ENCODE data around the gene EYA4. TPM values are rescaled to one million over a fixed set of nuclear protein-coding genes. Genes with fewer than 3 reads are reported as not detected.

The EYA4 gene
- total RNA-seq, 2 experiments from 2014 or later: not detected

DNA sequence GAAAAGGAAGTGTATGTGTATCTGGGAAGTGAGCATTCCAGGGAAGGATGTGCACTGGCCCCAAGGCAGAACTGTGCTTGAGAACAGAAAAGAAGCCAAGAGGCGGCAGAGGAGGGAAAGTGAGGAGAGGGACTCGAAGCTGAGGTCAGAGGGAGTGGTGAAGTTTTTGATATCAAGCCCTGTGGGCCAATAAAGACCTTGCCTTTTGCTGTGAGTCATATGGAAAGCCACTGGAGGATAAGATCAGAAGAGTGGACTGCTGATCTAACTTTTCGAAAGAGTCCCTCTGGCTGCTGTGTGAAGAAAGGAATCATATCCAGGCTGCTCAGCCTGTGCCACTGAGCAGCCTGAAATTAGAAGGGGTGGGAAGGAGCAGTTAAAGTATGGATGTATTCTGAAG lies 99.4 kb downstream of the EYA4 start:
- ChIA-PET CTCF (no interaction called here), POLR2A (no interaction called here)

- CTCF ChIA-PET: no interaction called here
- POLR2A ChIA-PET: no interaction called here
These were observed 100.5 kb downstream of the EYA4 start for GRCh38 chr6:133341607-133342158.

GRCh38 chr6:133343220-133343619 lies 102.1 kb downstream of the EYA4 start:
- POLR2A ChIA-PET: no interaction called here
- CTCF ChIA-PET: no interaction called here

DNA sequence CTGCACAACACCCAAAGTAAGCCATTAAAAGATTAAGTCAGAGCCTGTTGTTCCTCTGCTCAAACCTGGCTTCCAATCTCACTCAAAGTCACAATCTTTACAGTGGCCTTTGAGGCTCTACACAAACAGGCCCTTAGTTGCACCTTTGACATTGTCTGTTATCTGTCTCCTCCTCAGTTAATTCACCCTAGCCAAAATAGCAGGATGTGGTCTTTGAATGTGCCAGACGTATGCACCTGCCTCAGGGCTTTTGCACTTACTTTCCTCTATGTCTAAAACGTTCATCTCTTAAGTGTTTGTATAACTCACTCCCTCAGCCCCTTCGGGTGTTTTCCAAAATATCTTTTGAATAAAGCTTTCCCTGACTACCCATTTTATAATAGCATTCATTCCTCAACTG lies 107.7 kb downstream of the EYA4 start:
- POLR2A ChIA-PET: no interaction called here
- CTCF ChIA-PET: no interaction called here

- ChIA-PET POLR2A (no interaction called here), CTCF (no interaction called here)
These were observed 109.8 kb downstream of the EYA4 start for GRCh38 chr6:133350928-133351327.

GRCh38 chr6:133352046-133352445 lies 110.9 kb downstream of the EYA4 start:
- ChIA-PET POLR2A (no interaction called here), CTCF (no interaction called here)

GRCh38 chr6:133353061-133353460 lies 111.9 kb downstream of the EYA4 start:
- ChIA-PET CTCF (no interaction called here), POLR2A (no interaction called here)

DNA sequence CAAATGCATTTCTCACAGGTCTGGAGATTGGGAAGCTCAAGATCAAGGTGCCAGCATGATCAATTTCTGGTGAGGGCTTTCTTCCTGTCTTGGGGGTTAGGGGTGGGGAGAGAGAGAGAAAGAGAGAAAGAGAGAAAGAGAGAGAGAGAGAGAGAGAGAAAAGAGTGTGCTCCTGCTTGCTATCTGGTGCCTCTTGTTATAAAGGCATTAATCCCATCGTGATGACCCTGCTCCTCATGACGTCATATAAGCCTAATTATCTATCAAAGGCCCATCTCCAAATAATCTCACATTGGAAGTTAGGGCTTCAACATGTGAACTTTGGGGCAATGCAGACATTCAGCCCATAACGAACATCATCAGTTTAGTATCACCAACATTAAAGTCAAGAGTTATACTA lies 114.8 kb downstream of the EYA4 start:
- ChIA-PET POLR2A (no interaction called here), CTCF (no interaction called here)

- POLR2A ChIA-PET: no interaction called here
These were observed 117.5 kb downstream of the EYA4 start for GRCh38 chr6:133358574-133359150.

GRCh38 chr6:133359256-133359655 lies 118.1 kb downstream of the EYA4 start:
- ChIA-PET CTCF (no interaction called here), POLR2A (no interaction called here)

More at GRCh38 chr6:133358574-133359150, 117.5 kb downstream of the EYA4 start:
- CTCF ChIA-PET: no interaction called here

- CTCF ChIA-PET: no interaction called here
These were observed 118.6 kb downstream of the EYA4 start for GRCh38 chr6:133359760-133360159.

DNA sequence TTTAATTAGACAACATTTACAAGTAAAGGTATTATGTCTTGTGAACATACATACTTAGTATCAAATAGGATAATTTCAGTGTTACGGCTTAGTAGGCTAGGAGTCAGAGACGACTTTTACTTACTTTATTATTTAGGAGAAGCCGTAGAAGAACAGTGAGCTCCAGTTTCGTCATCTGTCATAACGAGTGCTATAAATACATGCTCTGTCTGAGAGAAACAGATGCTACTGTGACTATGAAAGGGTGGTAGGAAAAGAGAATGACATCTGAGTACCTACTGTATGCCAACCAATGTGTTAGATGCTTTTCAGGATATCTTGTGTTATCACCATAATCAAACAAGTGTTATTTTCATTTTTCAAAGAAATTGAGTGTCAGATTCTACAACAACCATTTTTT lies 119.0 kb downstream of the EYA4 start:
- CTCF ChIA-PET: no interaction called here
- POLR2A ChIA-PET: no interaction called here

More at GRCh38 chr6:133359760-133360159, 118.6 kb downstream of the EYA4 start:
- POLR2A ChIA-PET: no interaction called here

GRCh38 chr6:133362813-133363212 lies 121.7 kb downstream of the EYA4 start:
- ChIA-PET POLR2A (no interaction called here), CTCF (interaction anchor here (0.6 kb wide), 1 partner anchor 23 kb away, joined by 4 read pairs; no protein-coding TSS in a partner anchor)

- CTCF ChIA-PET: no interaction called here
- POLR2A ChIA-PET: no interaction called here
These were observed 127.5 kb downstream of the EYA4 start for GRCh38 chr6:133368664-133369063.

- ChIA-PET CTCF (no interaction called here), POLR2A (no interaction called here)
These were observed 128.7 kb downstream of the EYA4 start for GRCh38 chr6:133369773-133370272.

- ChIA-PET CTCF (no interaction called here), POLR2A (no interaction called here)
These were observed 135.6 kb downstream of the EYA4 start for GRCh38 chr6:133376743-133377142.

DNA sequence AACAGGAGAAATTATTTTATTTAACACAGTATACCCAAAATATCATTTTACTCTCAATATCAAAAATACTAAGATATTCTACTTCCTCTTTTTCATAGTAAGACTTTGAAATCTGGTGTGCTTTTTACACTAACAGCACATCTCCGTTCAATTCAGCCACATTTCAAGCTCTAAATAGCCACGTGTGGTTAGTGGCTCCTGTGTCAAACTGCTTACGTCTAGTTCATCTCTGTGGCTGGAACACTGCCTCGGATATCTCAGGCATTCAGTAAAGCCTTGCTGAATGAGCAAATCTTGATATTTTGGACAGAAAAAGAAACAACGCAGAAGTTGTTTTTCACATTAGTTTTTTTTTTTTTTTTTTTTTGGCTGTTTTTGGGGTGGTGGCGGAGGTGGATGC lies 136.1 kb downstream of the EYA4 start:
- ChIA-PET POLR2A (no interaction called here), CTCF (no interaction called here)

- POLR2A ChIA-PET: no interaction called here
- CTCF ChIA-PET: no interaction called here
These were observed 138.9 kb downstream of the EYA4 start for GRCh38 chr6:133380047-133380446.

DNA sequence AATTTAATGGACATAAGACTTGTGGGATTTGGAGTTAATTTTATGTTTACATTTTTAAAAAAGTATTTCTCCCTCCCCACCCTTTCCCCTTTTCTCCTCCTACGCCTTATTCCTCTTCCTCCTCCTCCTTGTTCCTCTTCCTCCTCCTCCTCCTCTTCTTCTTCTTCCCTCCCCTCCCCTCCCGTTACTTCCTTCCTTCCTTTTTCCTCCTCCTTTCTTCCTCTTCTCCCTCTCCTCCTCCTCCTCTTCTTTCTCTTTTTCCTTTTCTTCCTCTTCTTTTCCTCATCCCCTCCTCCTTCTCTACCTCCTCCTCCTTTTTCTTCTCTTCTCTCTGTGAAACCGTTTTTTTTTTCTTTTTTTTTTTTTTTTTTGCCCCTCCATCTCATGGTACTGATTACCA lies 139.6 kb downstream of the EYA4 start:
- POLR2A ChIA-PET: no interaction called here
- CTCF ChIA-PET: no interaction called here

DNA sequence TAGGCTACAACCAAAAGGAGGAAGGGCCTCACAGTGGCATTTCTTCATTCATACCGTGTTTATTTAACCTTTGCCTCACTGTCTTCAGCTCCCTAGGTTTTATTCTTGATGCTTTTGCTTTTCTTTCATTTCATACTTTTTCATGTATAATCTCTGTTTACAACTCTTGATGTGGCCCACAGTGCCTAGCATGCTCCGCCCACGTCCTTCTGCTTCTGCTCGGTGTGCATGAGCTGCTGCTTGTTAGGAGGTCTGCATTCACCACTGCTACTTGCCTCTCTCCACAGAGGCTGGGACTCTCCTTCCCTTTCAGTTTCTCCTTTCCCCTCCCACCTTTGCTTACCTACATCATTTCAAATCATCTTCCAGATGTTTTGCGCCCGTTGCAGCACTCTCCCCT lies 147.6 kb downstream of the EYA4 start:
- ChIA-PET CTCF (no interaction called here), POLR2A (no interaction called here)

- ChIA-PET CTCF (no interaction called here), POLR2A (no interaction called here)
These were observed 149.0 kb downstream of the EYA4 start for GRCh38 chr6:133390168-133390567.

DNA sequence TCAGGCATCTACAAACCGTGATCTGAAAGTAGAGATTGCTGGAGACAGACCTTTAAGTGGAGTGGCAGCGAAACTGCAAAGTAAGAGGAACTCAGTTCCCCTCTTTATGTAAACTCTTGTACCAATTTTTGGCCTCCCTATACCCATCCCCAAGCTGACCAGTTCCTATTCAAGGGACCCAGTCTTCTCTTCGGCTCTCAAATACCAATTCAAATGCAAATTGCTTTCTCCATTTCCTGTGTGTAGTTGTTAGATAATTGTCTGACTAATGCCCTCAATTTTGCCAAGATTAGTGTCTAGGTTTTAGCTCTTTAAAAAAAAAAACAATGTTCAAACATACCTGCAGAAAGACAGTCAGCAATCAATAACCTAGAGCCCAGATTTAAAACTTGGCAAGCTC lies 150.9 kb downstream of the EYA4 start:
- CTCF ChIA-PET: no interaction called here

More for the DNA sequence above, 150.9 kb downstream of the EYA4 start:
- POLR2A ChIA-PET: interaction anchor here (0.6 kb wide), 1 partner anchor 67 kb away, joined by 6 read pairs; no protein-coding TSS in a partner anchor
